Measurements from ENCODE around the gene C17orf67. TPM values are rescaled to one million over a fixed set of nuclear protein-coding genes. Genes with fewer than 3 reads are reported as not detected.

C17orf67 gene
- total and polyA plus RNA-seq, 2 of the 13 experiments (the other 11 are each of a cell fraction or from before 2014, with no cell fraction given) = 0.41 to 0.86 TPM

- TF ChIP-seq TEAD3 (CRISPR knock-in tag; optimal IDR thresholded peaks at IDR 0.05; ENCODE audit: borderline replicate concordance) = peak; percentile 82
- no peak for TF ChIP-seq JARID2 (CRISPR knock-in tag; IDR thresholded peaks at IDR 0.05; ENCODE audit: insufficient replicate concordance)
- TF ChIP-seq SNRNP70 (IDR thresholded peaks at IDR 0.05; ENCODE audit: low read depth, low read length) = no peak
- TF ChIP-seq ARNTL (CRISPR knock-in tag; IDR thresholded peaks at IDR 0.05) = no peak
- TF ChIP-seq ZFP36L2 (CRISPR knock-in tag; IDR thresholded peaks at IDR 0.05) = no peak
- no peak for TF ChIP-seq NFE2L2 (IDR thresholded peaks at IDR 0.05; ENCODE audit: low read length)
- TF ChIP-seq HNF1B (CRISPR knock-in tag; IDR thresholded peaks at IDR 0.05) = peak; percentile 91
- no peak for TF ChIP-seq AGO2 (optimal IDR thresholded peaks at IDR 0.05; ENCODE audit: low read depth, low read length)
- TF ChIP-seq ZNF496 (CRISPR knock-in tag; IDR thresholded peaks at IDR 0.05; ENCODE audit: insufficient replicate concordance) = no peak
- TF ChIP-seq, protein P1, sequence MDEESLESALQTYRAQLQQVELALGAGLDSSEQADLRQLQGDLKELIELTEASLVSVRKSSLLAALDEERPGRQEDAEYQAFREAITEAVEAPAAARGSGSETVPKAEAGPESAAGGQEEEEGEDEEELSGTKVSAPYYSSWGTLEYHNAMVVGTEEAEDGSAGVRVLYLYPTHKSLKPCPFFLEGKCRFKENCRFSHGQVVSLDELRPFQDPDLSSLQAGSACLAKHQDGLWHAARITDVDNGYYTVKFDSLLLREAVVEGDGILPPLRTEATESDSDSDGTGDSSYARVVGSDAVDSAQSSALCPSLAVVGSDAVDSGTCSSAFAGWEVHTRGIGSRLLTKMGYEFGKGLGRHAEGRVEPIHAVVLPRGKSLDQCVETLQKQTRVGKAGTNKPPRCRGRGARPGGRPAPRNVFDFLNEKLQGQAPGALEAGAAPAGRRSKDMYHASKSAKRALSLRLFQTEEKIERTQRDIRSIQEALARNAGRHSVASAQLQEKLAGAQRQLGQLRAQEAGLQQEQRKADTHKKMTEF (CRISPR knock-in tag; IDR thresholded peaks at IDR 0.05) = peak; percentile 61; the same call in 1 of the 2 replicates
- no peak for TF ChIP-seq IKZF4 (CRISPR knock-in tag; IDR thresholded peaks at IDR 0.05; ENCODE audit: borderline replicate concordance, low read depth, not compliant biosample characterization)
- no peak for TF ChIP-seq JUND (CRISPR knock-in tag; IDR thresholded peaks at IDR 0.05)
- TF ChIP-seq MXD3 (CRISPR knock-in tag; IDR thresholded peaks at IDR 0.05) = no peak
- TF ChIP-seq YEATS4 (CRISPR knock-in tag; IDR thresholded peaks at IDR 0.05; ENCODE audit: borderline replicate concordance) = no peak
- no peak for TF ChIP-seq THYN1 (CRISPR knock-in tag; IDR thresholded peaks at IDR 0.05; ENCODE audit: borderline replicate concordance, low read depth)
- TF ChIP-seq SPEN (CRISPR knock-in tag; IDR thresholded peaks at IDR 0.05; ENCODE audit: low read depth) = no peak
- peak; percentile 51 for TF ChIP-seq BCL6 (CRISPR knock-in tag; IDR thresholded peaks at IDR 0.05)
- TF ChIP-seq HHEX (CRISPR knock-in tag; IDR thresholded peaks at IDR 0.05) = no peak
- TF ChIP-seq, protein P2, sequence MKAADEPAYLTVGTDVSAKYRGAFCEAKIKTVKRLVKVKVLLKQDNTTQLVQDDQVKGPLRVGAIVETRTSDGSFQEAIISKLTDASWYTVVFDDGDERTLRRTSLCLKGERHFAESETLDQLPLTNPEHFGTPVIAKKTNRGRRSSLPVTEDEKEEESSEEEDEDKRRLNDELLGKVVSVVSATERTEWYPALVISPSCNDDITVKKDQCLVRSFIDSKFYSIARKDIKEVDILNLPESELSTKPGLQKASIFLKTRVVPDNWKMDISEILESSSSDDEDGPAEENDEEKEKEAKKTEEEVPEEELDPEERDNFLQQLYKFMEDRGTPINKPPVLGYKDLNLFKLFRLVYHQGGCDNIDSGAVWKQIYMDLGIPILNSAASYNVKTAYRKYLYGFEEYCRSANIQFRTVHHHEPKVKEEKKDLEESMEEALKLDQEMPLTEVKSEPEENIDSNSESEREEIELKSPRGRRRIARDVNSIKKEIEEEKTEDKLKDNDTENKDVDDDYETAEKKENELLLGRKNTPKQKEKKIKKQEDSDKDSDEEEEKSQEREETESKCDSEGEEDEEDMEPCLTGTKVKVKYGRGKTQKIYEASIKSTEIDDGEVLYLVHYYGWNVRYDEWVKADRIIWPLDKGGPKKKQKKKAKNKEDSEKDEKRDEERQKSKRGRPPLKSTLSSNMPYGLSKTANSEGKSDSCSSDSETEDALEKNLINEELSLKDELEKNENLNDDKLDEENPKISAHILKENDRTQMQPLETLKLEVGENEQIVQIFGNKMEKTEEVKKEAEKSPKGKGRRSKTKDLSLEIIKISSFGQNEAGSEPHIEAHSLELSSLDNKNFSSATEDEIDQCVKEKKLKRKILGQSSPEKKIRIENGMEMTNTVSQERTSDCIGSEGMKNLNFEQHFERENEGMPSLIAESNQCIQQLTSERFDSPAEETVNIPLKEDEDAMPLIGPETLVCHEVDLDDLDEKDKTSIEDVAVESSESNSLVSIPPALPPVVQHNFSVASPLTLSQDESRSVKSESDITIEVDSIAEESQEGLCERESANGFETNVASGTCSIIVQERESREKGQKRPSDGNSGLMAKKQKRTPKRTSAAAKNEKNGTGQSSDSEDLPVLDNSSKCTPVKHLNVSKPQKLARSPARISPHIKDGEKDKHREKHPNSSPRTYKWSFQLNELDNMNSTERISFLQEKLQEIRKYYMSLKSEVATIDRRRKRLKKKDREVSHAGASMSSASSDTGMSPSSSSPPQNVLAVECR (CRISPR knock-in tag; IDR thresholded peaks at IDR 0.05; ENCODE audit: borderline replicate concordance) = peak; percentile 33; the same call in 1 of the 2 replicates
- TF ChIP-seq, protein P3, sequence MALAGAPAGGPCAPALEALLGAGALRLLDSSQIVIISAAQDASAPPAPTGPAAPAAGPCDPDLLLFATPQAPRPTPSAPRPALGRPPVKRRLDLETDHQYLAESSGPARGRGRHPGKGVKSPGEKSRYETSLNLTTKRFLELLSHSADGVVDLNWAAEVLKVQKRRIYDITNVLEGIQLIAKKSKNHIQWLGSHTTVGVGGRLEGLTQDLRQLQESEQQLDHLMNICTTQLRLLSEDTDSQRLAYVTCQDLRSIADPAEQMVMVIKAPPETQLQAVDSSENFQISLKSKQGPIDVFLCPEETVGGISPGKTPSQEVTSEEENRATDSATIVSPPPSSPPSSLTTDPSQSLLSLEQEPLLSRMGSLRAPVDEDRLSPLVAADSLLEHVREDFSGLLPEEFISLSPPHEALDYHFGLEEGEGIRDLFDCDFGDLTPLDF (CRISPR knock-in tag; IDR thresholded peaks at IDR 0.05) = no peak
These were observed 14.1 kb downstream of the C17orf67 start (continued) for GRCh38 chr17:56819431-56820145.
